HCT116 (cell line): ENCODE results near the gene RAVER1. TPM values are rescaled to one million over a fixed set of nuclear protein-coding genes. Genes with fewer than 3 reads are reported as not detected.

ENCODE experiments used
- ATAC-seq: fragments of 200-7000 bp; cut with Tn5 transposase; 2 replicates; pipeline ENCODE4 v1.9.1; 2020; ENCODE audit warnings: mild to moderate bottlenecking, moderate library complexity
- BruUV-seq: library from RNA; stranded (reverse); fragments of 400-500 nt; replicated peaks from 2 replicates; lab custom pipeline; 2021; lab: Mats Ljungman, UMichigan
- CTCF ChIA-PET: fragments of 300-600 bp; sonication (Branson Sonifier 250); formaldehyde crosslinking; loops from one replicate; lab custom pipeline; 2021; ENCODE audit warnings: antibody characterized with exemption; lab: Charles Lee
- POLR2A ChIA-PET: fragments of 300-600, 350-600 bp; sonication (Branson Sonifier 250); formaldehyde crosslinking; loops from one replicate; lab custom pipeline; 2021; ENCODE audit warnings: antibody characterized with exemption; lab: Charles Lee
- RAD21 ChIA-PET, 2 experiments: fragments of 300-600 bp; sonication (Branson Sonifier 250); formaldehyde crosslinking; loops; one replicate each; lab custom pipeline; 2023; ENCODE audit warnings: low total read pairs in 2 of 2; ENCODE audit not compliant: uncharacterized antibody in 2 of 2, unreplicated experiment in 2 of 2, low non-redundant PET in 1 of 2; lab: Charles Lee
- DNase-seq: peaks from one replicate; pipeline ENCODE4 v3.0.0-alpha.2; 2010; ENCODE audit warnings: low read depth, low spot score
- H2AFZ ChIP-seq: fragments of 200-600 bp; shearing (Covaris generic), sonication (generic); 2 replicates; pipeline ENCODE4 v1.6.1; 2017; ENCODE audit warnings: low read depth, mixed run types, mixed read lengths, antibody characterized with exemption, low read length; ENCODE audit not compliant: poor library complexity, severe bottlenecking
- H3K27ac ChIP-seq: 2 replicates; pipeline ENCODE4 v1.5.1; 2012; ENCODE audit warnings: low read depth, low read length
- H3K27me3 ChIP-seq: fragments of 200-600 bp; sonication (generic); 2 replicates; pipeline ENCODE4 v1.6.1; 2016; ENCODE audit warnings: mixed run types, low read length, mixed read lengths; ENCODE audit not compliant: insufficient read depth
- H3K36me3 ChIP-seq, 2 experiments: fragments of 200-500 bp in 1 of 2; fragments of 200-600 bp in 1 of 2; sonication (Bioruptor generic) in 1 of 2; sonication (generic) in 1 of 2; 2 replicates each; pipeline versions ENCODE4 v1.5.1 to v1.6.1; 2014 to 2016; ENCODE audit warnings: low read length in 2 of 2, inconsistent platforms in 1 of 2, mixed read lengths in 1 of 2, mixed run types in 1 of 2; ENCODE audit not compliant: insufficient read depth in 2 of 2, control insufficient read depth in 1 of 2
- H3K4me1 ChIP-seq, 2 experiments: fragments of 200-600 bp in 1 of 2; sonication (generic) in 1 of 2; 2 replicates each; pipeline versions ENCODE4 v1.5.1 to v1.6.1; 2012 to 2017; ENCODE audit warnings: low read length in 2 of 2, inconsistent platforms in 1 of 2, mild to moderate bottlenecking in 1 of 2, mixed read lengths in 1 of 2, mixed run types in 1 of 2, moderate library complexity in 1 of 2; ENCODE audit not compliant: insufficient read depth in 2 of 2, control insufficient read depth in 1 of 2
- H3K4me2 ChIP-seq: fragments of 200-600 bp; sonication (generic); 2 replicates; pipeline ENCODE4 v1.6.1; 2017; ENCODE audit warnings: mixed run types, low read length, mixed read lengths
- H3K4me3 ChIP-seq, 2 experiments: fragments of 200-600 bp in 1 of 2; sonication (generic) in 1 of 2; replicated peaks in 1 of 2; 2 replicates each; pipeline ENCODE4 v1.5.1; 2011 to 2016; ENCODE audit warnings: low read length in 2 of 2, control low read depth in 1 of 2, low read depth in 1 of 2, mild to moderate bottlenecking in 1 of 2, mixed read lengths in 1 of 2, mixed run types in 1 of 2
- H3K79me2 ChIP-seq: fragments of 200-600 bp; sonication (generic); 2 replicates; pipeline ENCODE4 v1.6.1; 2017; ENCODE audit warnings: mild to moderate bottlenecking, mixed run types, low read length, moderate library complexity, mixed read lengths; ENCODE audit not compliant: insufficient read depth
- H3K9ac ChIP-seq: fragments of 200-600 bp; sonication (generic); 2 replicates; pipeline ENCODE4 v1.6.1; 2016; ENCODE audit warnings: low read length, mixed read lengths
- H3K9me2 ChIP-seq: fragments of 200-600 bp; sonication (generic), shearing (Covaris generic); 2 replicates; pipeline ENCODE4 v1.6.1; 2017; ENCODE audit warnings: mixed run types, mild to moderate bottlenecking, moderate library complexity; ENCODE audit not compliant: insufficient read depth
- H3K9me3 ChIP-seq, 2 experiments: fragments of 200-500 bp in 1 of 2; fragments of 200-600 bp in 1 of 2; sonication (Bioruptor generic) in 1 of 2; sonication (generic) in 1 of 2; 2 replicates each; pipeline ENCODE4 v1.6.1; 2014 to 2017; ENCODE audit warnings: low read length in 2 of 2, mixed read lengths in 2 of 2, inconsistent platforms in 1 of 2, low read depth in 1 of 2, mild to moderate bottlenecking in 1 of 2, mixed run types in 1 of 2, moderate library complexity in 1 of 2; ENCODE audit not compliant: control insufficient read depth in 1 of 2, insufficient read depth in 1 of 2
- H4K20me1 ChIP-seq: fragments of 200-600 bp; sonication (generic), shearing (Covaris generic); 2 replicates; pipeline ENCODE4 v1.6.1; 2017; ENCODE audit warnings: mixed run types, mild to moderate bottlenecking, moderate library complexity; ENCODE audit not compliant: insufficient read depth
- CBX3 ChIP-seq: IDR thresholded peaks from 2 replicates; pipeline ENCODE4 v1.6.1; 2012; ENCODE audit warnings: low read depth
- CEBPB ChIP-seq: IDR thresholded peaks from 2 replicates; pipeline ENCODE4 v1.6.1; 2012; ENCODE audit warnings: low read depth
- ELF1 ChIP-seq: IDR thresholded peaks from 2 replicates; pipeline ENCODE4 v1.6.1; 2012; ENCODE audit warnings: low read depth, borderline replicate concordance
- EZH2 ChIP-seq: fragments of 200-600 bp; sonication (generic); IDR thresholded peaks from 2 replicates; pipeline ENCODE4 v1.6.1; 2017; ENCODE audit warnings: antibody characterized with exemption, mixed run types
- FOSL1 ChIP-seq: IDR thresholded peaks from 2 replicates; pipeline ENCODE4 v1.6.1; 2012; ENCODE audit warnings: low read depth
- JUND ChIP-seq: IDR thresholded peaks from 2 replicates; pipeline ENCODE4 v1.6.1; 2012
- POLR2A ChIP-seq: IDR thresholded peaks from 2 replicates; pipeline ENCODE4 v1.7.0; 2011; ENCODE audit warnings: borderline replicate concordance; ENCODE audit not compliant: insufficient read depth, insufficient read length; ENCODE audit errors: extremely low read depth
- POLR2AphosphoS5 ChIP-seq: IDR thresholded peaks from 2 replicates; pipeline ENCODE4 v1.6.1; 2011; ENCODE audit warnings: mild to moderate bottlenecking, low read depth, low read length, moderate library complexity
- SIN3A ChIP-seq: IDR thresholded peaks from 2 replicates; pipeline ENCODE4 v1.6.1; 2012; ENCODE audit warnings: low read depth
- SP1 ChIP-seq: IDR thresholded peaks from 2 replicates; pipeline ENCODE4 v1.6.1; 2012; ENCODE audit warnings: low read depth
- ZFX ChIP-seq: fragments of 450-650 bp; IDR thresholded peaks from 2 replicates; pipeline ENCODE4 v1.6.1; 2017
- ZNF274 ChIP-seq: fragments of 200-500 bp; sonication (Bioruptor generic); IDR thresholded peaks from 2 replicates; pipeline ENCODE4 v1.6.1; 2014; ENCODE audit warnings: mild to moderate bottlenecking, low read depth, low read length, inconsistent platforms
- intact Hi-C: fragments of 100-400 bp; cut with micrococcal nuclease; formaldehyde crosslinking; loops from 2 replicates; pipeline ENCODE4 v1.10.0; 2022
- total RNA-seq: library from RNA; stranded (reverse); gene quantifications from one replicate; pipeline ENCODE4 v1.2.1, GENCODE V29; 2021; ENCODE audit not compliant: unreplicated experiment
- TF ChIP-seq, protein P1 (sequence below): IDR thresholded peaks from 2 replicates; pipeline ENCODE4 v1.6.1; 2012
- TF ChIP-seq, protein P2 (sequence below): IDR thresholded peaks from 2 replicates; pipeline ENCODE4 v1.6.1; 2012
- TF ChIP-seq, protein P3 (sequence below), 3 experiments: fragments of 200-600 bp in 1 of 3; sonication (generic) in 1 of 3; IDR thresholded peaks in 2 of 3; conservative IDR thresholded peaks in 1 of 3; 2 replicates each; pipeline ENCODE4 v1.5.1; 2012 to 2017; ENCODE audit warnings: low read depth in 2 of 3, low read length in 2 of 3, antibody characterized with exemption in 1 of 3, borderline replicate concordance in 1 of 3, control low read depth in 1 of 3, mild to moderate bottlenecking in 1 of 3, mixed read lengths in 1 of 3, mixed run types in 1 of 3, moderate library complexity in 1 of 3; ENCODE audit not compliant: insufficient read depth in 1 of 3

RAVER1 gene
- total RNA-seq, 1 experiment from 2014 or later: 71.0 TPM

DNA sequence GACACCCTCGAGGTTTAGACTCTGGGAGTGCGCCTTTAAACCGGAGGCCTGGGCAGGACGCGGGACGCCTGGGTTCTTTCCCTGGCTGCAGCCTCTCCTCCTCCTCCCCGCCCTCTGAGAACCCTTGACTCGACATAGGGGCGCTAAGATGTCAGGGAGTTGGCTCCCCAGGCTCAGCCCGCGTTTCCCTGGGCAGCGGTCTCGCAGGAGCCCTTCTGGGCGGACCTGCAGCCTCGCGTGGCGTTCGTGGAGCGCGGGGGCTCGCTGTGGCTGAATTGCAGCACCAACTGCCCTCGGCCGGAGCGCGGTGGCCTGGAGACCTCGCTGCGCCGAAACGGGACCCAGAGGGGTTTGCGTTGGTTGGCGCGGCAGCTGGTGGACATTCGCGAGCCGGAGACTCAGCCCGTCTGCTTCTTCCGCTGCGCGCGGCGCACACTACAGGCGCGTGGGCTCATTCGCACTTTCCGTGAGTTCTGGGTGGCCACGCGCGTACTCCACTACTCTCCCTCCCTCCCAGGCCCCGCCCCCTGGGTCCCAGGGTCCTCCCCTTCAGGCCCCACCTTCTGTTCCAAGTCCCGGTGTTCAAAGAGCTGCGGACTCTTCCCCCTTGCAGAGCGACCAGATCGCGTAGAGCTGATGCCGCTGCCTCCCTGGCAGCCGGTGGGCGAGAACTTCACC is 42.3 kb downstream of the RAVER1 start:
- intact Hi-C loops: no loop called here
- Histone ChIP-seq H3K4me3 (peak overlapping the region; percentile 77 to 91), H3K9me2 (no peaks in the 10 kb centered on the region), H3K27ac (peak overlapping the region; percentile 76), H2AFZ (no peak overlapping the region), H3K4me2 (peak overlapping the region; percentile 100), H3K9me3 (no peaks in the 10 kb centered on the region), H3K36me3 (peaks cover 2 to 23% of the 10 kb centered on the region in 2 experiments; a peak in 2 of 4 replicates), H3K4me1 (peaks cover 13 to 55% of the 10 kb centered on the region in 2 experiments), H3K79me2 (peaks cover 16% of the 10 kb centered on the region; the same call in 1 of the 2 replicates), H3K27me3 (no peaks in the 10 kb centered on the region), H3K9ac (peak overlapping the region; percentile 94), H4K20me1 (no peaks in the 10 kb centered on the region)
- ATAC-seq (peak; percentile 41), DNase-seq (peak; percentile 50)
- RAD21 ChIA-PET: no interaction called here
- BruUV-seq: no TSS peak
- peak; percentile 58 for TF ChIP-seq POLR2AphosphoS5
- no peak for TF ChIP-seq ZNF274
- TF ChIP-seq, protein P1, sequence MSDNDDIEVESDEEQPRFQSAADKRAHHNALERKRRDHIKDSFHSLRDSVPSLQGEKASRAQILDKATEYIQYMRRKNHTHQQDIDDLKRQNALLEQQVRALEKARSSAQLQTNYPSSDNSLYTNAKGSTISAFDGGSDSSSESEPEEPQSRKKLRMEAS: peak; percentile 73
- peak; percentile 71; the same call in 1 of the 2 replicates for TF ChIP-seq SIN3A
- POLR2A ChIA-PET: interaction anchor here (0.6 to 2.6 kb wide), 3 partner anchors 43 to 44 kb away, joined by 3 to 26 read pairs (median 4); partner anchors contain the start of gene RAVER1
- CTCF ChIA-PET: interaction anchor here (0.6 to 2.7 kb wide), 5 partner anchors 34 to 127 kb away, joined by 3 to 22 read pairs (median 3); no protein-coding TSS in a partner anchor

DNA sequence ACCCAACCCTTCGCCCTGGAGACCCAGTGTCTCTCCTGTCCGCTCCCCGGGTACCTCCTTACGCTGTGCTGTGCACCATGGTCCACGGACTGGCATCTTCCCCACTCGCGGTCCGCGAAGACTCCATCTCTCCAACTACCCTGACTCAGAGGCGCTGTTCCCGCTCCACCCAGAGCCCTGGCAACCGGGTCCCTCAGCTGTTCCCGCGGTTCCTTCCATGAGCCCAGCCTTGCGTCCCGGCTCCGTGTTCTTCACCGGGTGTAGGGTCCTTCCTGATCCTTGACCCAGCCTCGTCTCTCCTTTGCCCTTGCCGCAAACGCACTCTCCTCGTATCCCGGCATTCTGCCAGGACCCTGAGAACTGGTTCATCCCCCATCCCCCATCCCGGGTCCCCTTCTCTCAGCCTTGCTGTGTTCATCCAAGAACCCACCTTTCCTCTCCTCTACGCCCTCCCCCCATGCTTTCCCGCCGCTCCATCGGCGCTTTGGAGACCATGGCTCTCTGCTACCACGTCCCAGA is 42.9 kb downstream of the RAVER1 start:
- Histone ChIP-seq H2AFZ (no peak overlapping the region), H3K27me3 (no peaks in the 10 kb centered on the region)

More for the DNA sequence above, 42.9 kb downstream of the RAVER1 start:
- intact Hi-C loops: no loop called here
- Histone ChIP-seq H4K20me1 (no peaks in the 10 kb centered on the region), H3K4me3 (peak overlapping the region; percentile 77 to 91), H3K9me3 (no peaks in the 10 kb centered on the region), H3K27ac (peak overlapping the region; percentile 76), H3K9me2 (no peaks in the 10 kb centered on the region), H3K4me2 (peak overlapping the region; percentile 100), H3K36me3 (peaks cover 2 to 23% of the 10 kb centered on the region in 2 experiments; a peak in 2 of 4 replicates), H3K9ac (peak overlapping the region; percentile 94), H3K79me2 (peaks cover 16% of the 10 kb centered on the region; the same call in 1 of the 2 replicates), H3K4me1 (peaks cover 13 to 60% of the 10 kb centered on the region in 2 experiments)
- TF ChIP-seq EZH2 (no peak), CBX3 (no peak), JUND (no peak), FOSL1 (no peak), SP1 (no peak), POLR2A (no peak), CEBPB (no peak), ZFX (no peak), ELF1 (no peak)
- TF ChIP-seq, protein P2, sequence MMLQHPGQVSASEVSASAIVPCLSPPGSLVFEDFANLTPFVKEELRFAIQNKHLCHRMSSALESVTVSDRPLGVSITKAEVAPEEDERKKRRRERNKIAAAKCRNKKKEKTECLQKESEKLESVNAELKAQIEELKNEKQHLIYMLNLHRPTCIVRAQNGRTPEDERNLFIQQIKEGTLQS: no peak
- TF ChIP-seq, protein P3, sequence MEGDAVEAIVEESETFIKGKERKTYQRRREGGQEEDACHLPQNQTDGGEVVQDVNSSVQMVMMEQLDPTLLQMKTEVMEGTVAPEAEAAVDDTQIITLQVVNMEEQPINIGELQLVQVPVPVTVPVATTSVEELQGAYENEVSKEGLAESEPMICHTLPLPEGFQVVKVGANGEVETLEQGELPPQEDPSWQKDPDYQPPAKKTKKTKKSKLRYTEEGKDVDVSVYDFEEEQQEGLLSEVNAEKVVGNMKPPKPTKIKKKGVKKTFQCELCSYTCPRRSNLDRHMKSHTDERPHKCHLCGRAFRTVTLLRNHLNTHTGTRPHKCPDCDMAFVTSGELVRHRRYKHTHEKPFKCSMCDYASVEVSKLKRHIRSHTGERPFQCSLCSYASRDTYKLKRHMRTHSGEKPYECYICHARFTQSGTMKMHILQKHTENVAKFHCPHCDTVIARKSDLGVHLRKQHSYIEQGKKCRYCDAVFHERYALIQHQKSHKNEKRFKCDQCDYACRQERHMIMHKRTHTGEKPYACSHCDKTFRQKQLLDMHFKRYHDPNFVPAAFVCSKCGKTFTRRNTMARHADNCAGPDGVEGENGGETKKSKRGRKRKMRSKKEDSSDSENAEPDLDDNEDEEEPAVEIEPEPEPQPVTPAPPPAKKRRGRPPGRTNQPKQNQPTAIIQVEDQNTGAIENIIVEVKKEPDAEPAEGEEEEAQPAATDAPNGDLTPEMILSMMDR (IDR thresholded peaks at IDR 0.05 in 2 of 3, conservative IDR thresholded peaks at IDR 0.05 in 1 of 3; ENCODE audit: borderline replicate concordance in 1 of 3, insufficient read depth in 1 of 3, low read depth in 2 of 3, low read length in 2 of 3): no peak
- BruUV-seq: no TSS peak
- ChIA-PET POLR2A (interaction anchor here (0.6 to 2.6 kb wide), 5 partner anchors 10 to 345 kb away, joined by 3 to 26 read pairs (median 8); partner anchors contain the start of genes RAVER1 and TYK2), RAD21 (no interaction called here), CTCF (interaction anchor here (0.9 to 3.2 kb wide), 5 partner anchors 17 to 100 kb away, joined by 3 to 30 read pairs (median 18); no protein-coding TSS in a partner anchor)
- no peak for DNase-seq
- ATAC-seq: no peak
